Activated CD8-positive, alpha-beta memory T cell treated with anti-CD3 and anti-CD28 coated beads for 36 hours (primary cell): ENCODE data around the gene LMAN1. TPM values are rescaled to one million over a fixed set of nuclear protein-coding genes. Genes with fewer than 3 reads are reported as not detected.

Experiments used
- CTCF ChIA-PET: fragments of 350-600 bp; sonication (Branson Sonifier 250); formaldehyde crosslinking; loops from one replicate; lab custom pipeline; 2021; ENCODE audit warnings: antibody characterized with exemption; lab: Charles Lee
- POLR2A ChIA-PET: fragments of 350-600 bp; sonication (Branson Sonifier 250); formaldehyde crosslinking; loops from one replicate; lab custom pipeline; 2021; ENCODE audit warnings: antibody characterized with exemption; lab: Charles Lee
- total RNA-seq, 2 experiments: library from RNA; stranded (reverse); gene quantifications; one replicate each; pipeline ENCODE4 v1.2.3, GENCODE V29; 2021

LMAN1 gene
- total RNA-seq, 2 experiments from 2014 or later, result 114 TPM

GRCh38 chr18:59376351-59376935, 17.4 kb upstream of the LMAN1 start:
- POLR2A ChIA-PET, result no interaction called here
- CTCF ChIA-PET, result interaction anchor here (1.3 kb wide), 1 partner anchor 67 kb away, joined by 4 read pairs; no protein-coding TSS in a partner anchor

DNA sequence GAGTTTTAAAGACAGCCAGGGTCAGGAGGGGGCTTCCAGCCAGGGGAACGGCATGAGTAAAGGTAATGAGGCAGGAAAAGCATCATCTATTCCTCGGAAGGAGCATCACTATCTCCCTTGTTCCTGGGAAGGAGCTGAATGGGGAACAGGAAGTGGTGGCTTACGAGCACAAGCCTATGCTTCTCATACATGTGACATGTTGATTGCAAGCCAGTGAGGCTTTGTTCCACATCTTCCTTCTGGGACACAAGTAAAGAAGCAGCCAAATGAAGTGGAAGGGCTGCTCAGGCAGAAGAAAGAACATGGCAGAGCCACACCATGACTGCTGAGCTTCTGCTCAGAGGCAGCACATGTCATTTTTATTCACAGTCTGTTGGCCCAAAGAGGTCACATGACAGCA, 15.1 kb upstream of the LMAN1 start:
- ChIA-PET POLR2A (no interaction called here), CTCF (no interaction called here)

DNA sequence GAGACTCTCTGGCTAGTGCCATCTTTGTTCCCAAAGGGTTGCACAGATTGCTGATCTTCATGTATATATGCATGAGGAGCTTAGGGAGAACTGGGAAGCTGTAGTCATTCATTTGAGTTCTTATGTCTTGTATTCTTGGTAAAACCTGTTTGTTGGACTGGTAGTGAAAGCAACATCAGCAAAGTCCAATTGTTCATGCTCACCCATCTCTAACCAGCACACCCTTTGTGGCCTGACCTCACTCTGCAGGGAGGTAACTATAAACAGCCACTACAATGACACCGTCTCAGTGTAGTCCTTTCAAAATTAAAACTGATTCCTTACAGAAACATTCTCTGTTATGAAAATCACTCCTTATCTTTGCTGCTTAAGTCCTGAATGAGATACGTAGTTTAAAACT, 13.9 kb upstream of the LMAN1 start:
- POLR2A ChIA-PET, result no interaction called here
- CTCF ChIA-PET, result interaction anchor here (0.7 kb wide), 1 partner anchor 17 kb away, joined by 3 read pairs; no protein-coding TSS in a partner anchor

DNA sequence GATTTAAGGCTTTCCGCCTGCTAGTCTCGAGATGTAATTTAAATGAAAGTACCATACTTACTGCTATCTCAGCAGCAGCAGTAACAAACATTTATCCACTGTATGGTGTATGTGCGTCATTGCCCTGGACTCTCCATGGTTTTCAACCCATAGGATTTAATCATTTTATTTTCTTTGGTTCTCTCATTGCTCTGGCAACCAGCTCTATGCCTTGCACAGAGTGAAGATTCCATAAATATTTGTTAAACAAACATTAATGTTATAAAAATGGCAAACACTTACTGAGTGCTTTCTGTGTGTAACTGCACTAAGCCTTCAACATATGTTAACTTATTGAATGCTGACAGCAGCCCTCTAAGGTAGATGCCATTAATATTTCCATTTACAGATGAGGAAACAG, 1.3 kb upstream of the LMAN1 start:
- CTCF ChIA-PET, result interaction anchor here (1.3 kb wide), 1 partner anchor 42 kb away, joined by 3 read pairs; no protein-coding TSS in a partner anchor
- POLR2A ChIA-PET, result no interaction called here

GRCh38 chr18:59359576-59359952, 499 bp upstream of the LMAN1 start:
- ChIA-PET POLR2A (interaction anchor here (1.0 to 2.1 kb wide), 3 partner anchors 20 to 219 kb away, joined by 4 to 7 read pairs (median 5); no protein-coding TSS in a partner anchor), CTCF (no interaction called here)

- POLR2A ChIA-PET, result interaction anchor here (0.5 to 2.1 kb wide), 4 partner anchors 11 to 35 kb away, joined by 3 to 7 read pairs (median 3); no protein-coding TSS in a partner anchor
Observed at GRCh38 chr18:59358414-59358711, 702 bp downstream of the LMAN1 start.

GRCh38 chr18:59357928-59358327, 1.1 kb downstream of the LMAN1 start:
- CTCF ChIA-PET, result no interaction called here
- POLR2A ChIA-PET, result interaction anchor here (0.5 to 2.1 kb wide), 4 partner anchors 11 to 35 kb away, joined by 3 to 7 read pairs (median 3); no protein-coding TSS in a partner anchor

More at GRCh38 chr18:59358414-59358711, 702 bp downstream of the LMAN1 start:
- CTCF ChIA-PET, result no interaction called here

GRCh38 chr18:59354731-59355130, 4.3 kb downstream of the LMAN1 start:
- ChIA-PET POLR2A (no interaction called here), CTCF (interaction anchor here (1.2 kb wide), 1 partner anchor 47 kb away, joined by 6 read pairs; no protein-coding TSS in a partner anchor)

- ChIA-PET POLR2A (no interaction called here), CTCF (interaction anchor here (1.4 kb wide), 1 partner anchor 49 kb away, joined by 5 read pairs; no protein-coding TSS in a partner anchor)
Observed at GRCh38 chr18:59353079-59353680, 5.9 kb downstream of the LMAN1 start.

- CTCF ChIA-PET, result interaction anchor here (0.9 to 1.9 kb wide), 3 partner anchors 37 to 50 kb away, joined by 3 to 7 read pairs (median 5); no protein-coding TSS in a partner anchor
- POLR2A ChIA-PET, result no interaction called here
Observed at GRCh38 chr18:59352250-59352855, 6.7 kb downstream of the LMAN1 start.

DNA sequence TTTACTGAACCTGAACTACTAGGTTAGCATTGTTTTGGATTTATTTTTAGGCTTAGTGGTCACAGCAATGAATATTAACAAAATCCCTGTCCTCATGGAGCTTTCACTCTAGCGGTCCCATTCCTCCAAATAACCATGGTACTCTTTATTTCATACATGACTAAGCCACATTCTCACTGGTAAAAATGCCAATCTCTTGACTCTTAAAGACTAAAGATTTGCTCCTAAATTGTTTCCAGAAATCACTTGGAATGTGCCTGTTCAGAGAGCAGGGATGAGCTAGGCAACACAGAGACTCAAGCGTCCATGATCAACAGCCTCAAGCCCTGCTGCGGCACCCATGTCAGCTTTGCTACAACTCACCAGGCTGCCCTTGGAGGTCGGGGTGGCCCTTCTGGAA, 13.5 kb downstream of the LMAN1 start:
- POLR2A ChIA-PET, result interaction anchor here (0.6 to 0.9 kb wide), 3 partner anchors 10 to 204 kb away, joined by 3 to 4 read pairs (median 4); no protein-coding TSS in a partner anchor
- CTCF ChIA-PET, result interaction anchor here (0.6 kb wide), 1 partner anchor 12 kb away, joined by 3 read pairs; no protein-coding TSS in a partner anchor

DNA sequence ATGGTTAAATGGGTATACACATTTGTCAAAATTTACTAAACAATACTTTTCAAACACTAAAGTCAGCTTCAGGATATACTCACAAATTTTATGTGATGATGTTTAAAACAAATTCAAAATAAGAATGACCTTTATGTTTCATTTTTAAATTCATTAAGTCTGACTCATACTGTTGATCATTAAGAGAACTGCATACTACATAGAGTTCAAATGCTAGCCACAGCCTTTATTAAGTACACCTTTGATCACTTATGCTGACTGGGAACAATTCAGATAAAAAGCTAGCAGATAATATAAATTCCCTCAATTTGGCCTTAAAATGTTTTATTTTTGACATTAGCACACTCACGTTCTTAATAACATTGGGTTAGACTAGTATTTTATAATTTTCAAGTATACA, 14.1 kb downstream of the LMAN1 start:
- POLR2A ChIA-PET, result interaction anchor here (0.6 kb wide), 1 partner anchor 204 kb away, joined by 4 read pairs; no protein-coding TSS in a partner anchor
- CTCF ChIA-PET, result interaction anchor here (0.6 kb wide), 1 partner anchor 11 kb away, joined by 3 read pairs; no protein-coding TSS in a partner anchor

GRCh38 chr18:59343926-59344325, 15.1 kb downstream of the LMAN1 start:
- ChIA-PET POLR2A (no interaction called here), CTCF (no interaction called here)

DNA sequence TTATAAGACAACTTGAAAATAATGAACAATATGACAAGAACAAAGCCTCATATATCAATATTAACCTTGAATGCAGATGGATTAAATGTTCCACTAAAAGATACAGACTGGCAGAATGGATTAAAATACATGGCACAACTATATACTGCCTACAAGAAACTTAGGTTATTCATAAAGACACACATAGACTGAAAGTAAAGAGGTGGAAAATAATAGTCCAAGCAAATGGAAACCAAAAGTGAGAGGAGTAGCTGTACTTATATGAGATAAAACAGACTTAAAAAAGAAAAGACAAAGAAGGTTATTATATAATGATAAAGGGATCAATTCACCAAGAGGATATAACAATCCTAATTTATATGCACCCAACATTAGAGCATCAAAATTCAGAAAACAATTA, 18.2 kb downstream of the LMAN1 start:
- CTCF ChIA-PET, result no interaction called here
- POLR2A ChIA-PET, result interaction anchor here (2.1 kb wide), 1 partner anchor 18 kb away, joined by 7 read pairs; the partner anchor contains the start of gene LMAN1

DNA sequence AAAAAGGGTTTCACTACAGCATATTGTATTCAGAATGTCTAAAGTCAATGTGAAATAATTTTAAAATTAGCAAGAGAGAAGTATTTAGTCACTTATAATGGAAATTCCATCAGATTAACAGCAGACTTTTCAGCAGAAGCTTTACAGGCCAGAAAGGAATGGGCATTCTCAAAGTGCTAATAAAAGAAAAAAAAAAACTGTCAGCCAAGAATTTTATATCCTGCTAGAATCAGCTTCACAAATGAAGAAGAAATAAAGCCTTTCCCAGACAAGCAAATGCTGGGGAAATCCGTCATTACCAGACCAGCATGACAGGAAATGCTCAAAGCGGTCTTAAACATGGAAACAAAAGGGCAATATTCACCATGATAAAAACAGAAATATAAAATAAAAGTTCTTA, 18.8 kb downstream of the LMAN1 start:
- CTCF ChIA-PET, result no interaction called here

GRCh38 chr18:59332986-59333385, 26.1 kb downstream of the LMAN1 start:
- ChIA-PET CTCF (interaction anchor here (1.3 kb wide), 1 partner anchor 18 kb away, joined by 3 read pairs; no protein-coding TSS in a partner anchor), POLR2A (no interaction called here)

More for the DNA sequence above, 18.8 kb downstream of the LMAN1 start:
- POLR2A ChIA-PET, result interaction anchor here (2.1 kb wide), 1 partner anchor 18 kb away, joined by 7 read pairs; the partner anchor contains the start of gene LMAN1

GRCh38 chr18:59328683-59329082, 30.4 kb downstream of the LMAN1 start:
- ChIA-PET CTCF (no interaction called here), POLR2A (no interaction called here)

GRCh38 chr18:59325965-59326364, 33.1 kb downstream of the LMAN1 start:
- ChIA-PET POLR2A (no interaction called here), CTCF (interaction anchor here (1.0 to 1.6 kb wide), 2 partner anchors 12 to 18 kb away, joined by 3 read pairs; no protein-coding TSS in a partner anchor)

GRCh38 chr18:59324623-59324971, 34.5 kb downstream of the LMAN1 start:
- ChIA-PET CTCF (no interaction called here), POLR2A (no interaction called here)
